ENCODE measurements around the gene C2orf68.
A peak's percentile ranks its signal among the peaks of the same experiment; 100 is the strongest.
"Not testable (repeated sequence)": the region's sequence is repeated elsewhere in the genome, so short reads cannot be mapped to it uniquely, and the experiment has no call there.

C2orf68 gene

GRCh38 chr2:85621338-85621737 is 9.5 kb upstream of the C2orf68 start:
- Histone ChIP-seq H3K4me3 (ENCODE audit: insufficient read depth, low read length, poor library complexity, severe bottlenecking) (no peak overlapping the region), H3F3A (ENCODE audit: insufficient read depth) (peaks cover 7% of the 10 kb centered on the region; the same call in 1 of the 2 replicates), H3K27me3 (ENCODE audit: low read length) (no peaks in the 10 kb centered on the region), H3K79me2 (ENCODE audit: insufficient read depth, low read length) (peaks cover 62% of the 10 kb centered on the region), H4K20me1 (ENCODE audit: low read depth, low read length) (peaks cover 19% of the 10 kb centered on the region; the same call in 1 of the 2 replicates), H3K9me2 (replicated peaks; ENCODE audit: insufficient read depth, low read length) (no peaks in the 10 kb centered on the region), H3K27ac (ENCODE audit: low read depth, low read length) (no peak overlapping the region), H3K36me3 (ENCODE audit: low read length) (peaks cover 54% of the 10 kb centered on the region), H2AFZ (ENCODE audit: low read depth, low read length, severe bottlenecking) (no peak overlapping the region), H3K9ac (ENCODE audit: low read length) (no peak overlapping the region), H3K4me2 (ENCODE audit: low read depth, low read length, poor library complexity, severe bottlenecking) (no peak overlapping the region), H3K9me3 (ENCODE audit: insufficient read depth, low read length) (no peaks in the 10 kb centered on the region)
- TF ChIP-seq EZH2phosphoT487 (conservative IDR thresholded peaks at IDR 0.05; ENCODE audit: low read length) (no peak), CTCF (IDR thresholded peaks at IDR 0.05; ENCODE audit: insufficient read depth, low read length, poor library complexity, severe bottlenecking) (no peak)

GRCh38 chr2:85619617-85620016 is 7.8 kb upstream of the C2orf68 start:
- no peak overlapping the region for H3K9ac ChIP-seq (ENCODE audit: low read length)
- no peaks in the 10 kb centered on the region for H3K9me3 ChIP-seq (ENCODE audit: insufficient read depth, low read length)
- no peak overlapping the region for H3K27ac ChIP-seq (ENCODE audit: low read depth, low read length)
- peaks cover 65% of the 10 kb centered on the region for H3K79me2 ChIP-seq (ENCODE audit: insufficient read depth, low read length)
- H3K4me2 ChIP-seq (ENCODE audit: low read depth, low read length, poor library complexity, severe bottlenecking): no peak overlapping the region
- no peak overlapping the region for H3K4me3 ChIP-seq (ENCODE audit: insufficient read depth, low read length, poor library complexity, severe bottlenecking)
- peaks cover 48% of the 10 kb centered on the region for H3K36me3 ChIP-seq (ENCODE audit: low read length)
- H2AFZ ChIP-seq (ENCODE audit: low read depth, low read length, severe bottlenecking): no peak overlapping the region
- H3K9me2 ChIP-seq (replicated peaks; ENCODE audit: insufficient read depth, low read length): no peaks in the 10 kb centered on the region
- H3K27me3 ChIP-seq (ENCODE audit: low read length): no peaks in the 10 kb centered on the region
- peaks cover 19% of the 10 kb centered on the region; the same call in 1 of the 2 replicates for H4K20me1 ChIP-seq (ENCODE audit: low read depth, low read length)
- H3F3A ChIP-seq (ENCODE audit: insufficient read depth): peaks cover 8% of the 10 kb centered on the region
- no peak for TF ChIP-seq EZH2phosphoT487 (conservative IDR thresholded peaks at IDR 0.05; ENCODE audit: low read length)
- TF ChIP-seq CTCF (IDR thresholded peaks at IDR 0.05; ENCODE audit: insufficient read depth, low read length, poor library complexity, severe bottlenecking): no peak

GRCh38 chr2:85617723-85618122 is 5.9 kb upstream of the C2orf68 start:
- not testable (repeated sequence) for H3K27me3 ChIP-seq (ENCODE audit: low read length); H3K9me3 ChIP-seq (ENCODE audit: insufficient read depth, low read length); H3K9me2 ChIP-seq (replicated peaks; ENCODE audit: insufficient read depth, low read length); H2AFZ ChIP-seq (ENCODE audit: low read depth, low read length, severe bottlenecking); H3K27ac ChIP-seq (ENCODE audit: low read depth, low read length)
- peaks cover 13% of the 10 kb centered on the region; the same call in 1 of the 2 replicates for H4K20me1 ChIP-seq (ENCODE audit: low read depth, low read length)
- H3F3A ChIP-seq (ENCODE audit: insufficient read depth): peaks cover 15% of the 10 kb centered on the region; the same call in 1 of the 2 replicates
- H3K79me2 ChIP-seq (ENCODE audit: insufficient read depth, low read length): peaks cover 57% of the 10 kb centered on the region
- peak overlapping the region; percentile 80 for H3K9ac ChIP-seq (ENCODE audit: low read length)
- peak overlapping the region; percentile 86 for H3K4me3 ChIP-seq (ENCODE audit: insufficient read depth, low read length, poor library complexity, severe bottlenecking)
- peaks cover 32% of the 10 kb centered on the region for H3K36me3 ChIP-seq (ENCODE audit: low read length)
- H3K4me2 ChIP-seq (ENCODE audit: low read depth, low read length, poor library complexity, severe bottlenecking): peak overlapping the region; percentile 96

GRCh38 chr2:85615413-85615728 is 3.5 kb upstream of the C2orf68 start:
- TF ChIP-seq EZH2phosphoT487 (conservative IDR thresholded peaks at IDR 0.05; ENCODE audit: low read length): no peak
- TF ChIP-seq CTCF (IDR thresholded peaks at IDR 0.05; ENCODE audit: insufficient read depth, low read length, poor library complexity, severe bottlenecking): no peak
- Histone ChIP-seq H3K4me3 (ENCODE audit: insufficient read depth, low read length, poor library complexity, severe bottlenecking) (no peak overlapping the region), H3K9me2 (replicated peaks; ENCODE audit: insufficient read depth, low read length) (no peaks in the 10 kb centered on the region), H3F3A (ENCODE audit: insufficient read depth) (peaks cover 15% of the 10 kb centered on the region; the same call in 1 of the 2 replicates), H3K79me2 (ENCODE audit: insufficient read depth, low read length) (peaks cover 53% of the 10 kb centered on the region), H3K27ac (ENCODE audit: low read depth, low read length) (no peak overlapping the region), H3K9me3 (ENCODE audit: insufficient read depth, low read length) (no peaks in the 10 kb centered on the region), H3K9ac (ENCODE audit: low read length) (peak overlapping the region; percentile 80; the same call in 1 of the 2 replicates), H3K27me3 (ENCODE audit: low read length) (no peaks in the 10 kb centered on the region), H3K36me3 (ENCODE audit: low read length) (peaks cover 16% of the 10 kb centered on the region), H4K20me1 (ENCODE audit: low read depth, low read length) (peaks cover 8% of the 10 kb centered on the region; the same call in 1 of the 2 replicates), H2AFZ (ENCODE audit: low read depth, low read length, severe bottlenecking) (no peak overlapping the region), H3K4me2 (ENCODE audit: low read depth, low read length, poor library complexity, severe bottlenecking) (no peak overlapping the region)

- H3K79me2 ChIP-seq (ENCODE audit: insufficient read depth, low read length): peaks cover 48% of the 10 kb centered on the region
- not testable (repeated sequence) for H3K4me2 ChIP-seq (ENCODE audit: low read depth, low read length, poor library complexity, severe bottlenecking); H3K9ac ChIP-seq (ENCODE audit: low read length); H3K27me3 ChIP-seq (ENCODE audit: low read length); H3K9me2 ChIP-seq (replicated peaks; ENCODE audit: insufficient read depth, low read length); H4K20me1 ChIP-seq (ENCODE audit: low read depth, low read length); H3K27ac ChIP-seq (ENCODE audit: low read depth, low read length); H2AFZ ChIP-seq (ENCODE audit: low read depth, low read length, severe bottlenecking); H3K4me3 ChIP-seq (ENCODE audit: insufficient read depth, low read length, poor library complexity, severe bottlenecking); H3K9me3 ChIP-seq (ENCODE audit: insufficient read depth, low read length)
- peaks cover 15% of the 10 kb centered on the region; the same call in 1 of the 2 replicates for H3F3A ChIP-seq (ENCODE audit: insufficient read depth)
- peaks cover 14% of the 10 kb centered on the region; the same call in 1 of the 2 replicates for H3K36me3 ChIP-seq (ENCODE audit: low read length)
Measured at GRCh38 chr2:85614757-85615156, 2.9 kb upstream of the C2orf68 start.

Measured in SU-DHL-6 (cell line).